Astrocyte of the spinal cord (primary cell): ENCODE results near the gene NLGN4X.

Source experiments
- DNase-seq: peaks from one replicate; pipeline ENCODE4 v3.0.0; 2011; ENCODE audit warnings: low read depth, low spot score
- H3K4me3 ChIP-seq: 2 replicates; pipeline ENCODE4 v1.5.1; 2011; ENCODE audit warnings: low read depth, mild to moderate bottlenecking, low read length, moderate library complexity
- in situ Hi-C: cut with HindIII; loops from 2 replicates; pipeline ENCODE4 v1.10.0; 2017; ENCODE audit warnings: low sequenced_read_pairs
- TF ChIP-seq, protein P1 (sequence below): IDR thresholded peaks from 2 replicates; pipeline ENCODE4 v1.5.1; 2012; ENCODE audit warnings: low read depth, mild to moderate bottlenecking, low read length, inconsistent platforms

NLGN4X gene

DNA sequence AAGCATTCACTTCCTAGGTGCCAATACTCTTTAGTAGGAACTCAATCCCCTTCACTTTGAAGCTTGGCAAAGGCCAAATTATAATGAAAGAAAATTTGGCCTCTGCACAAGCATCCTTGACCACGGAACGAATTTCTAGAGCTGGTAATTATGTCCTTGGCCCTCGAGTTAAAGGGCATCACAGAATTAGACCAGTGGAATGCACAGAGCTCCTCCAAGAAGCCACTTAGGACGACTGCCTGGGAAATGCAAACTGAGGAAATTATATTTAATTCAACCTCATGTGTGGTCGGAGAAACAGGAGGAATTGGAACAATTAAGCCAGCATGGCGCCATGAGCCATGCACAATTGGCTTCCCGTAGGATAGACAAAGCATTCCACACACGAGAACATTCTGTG is 59.3 kb downstream of the NLGN4X start:
- DNase-seq, result peak; percentile 9
- TF ChIP-seq, protein P1, sequence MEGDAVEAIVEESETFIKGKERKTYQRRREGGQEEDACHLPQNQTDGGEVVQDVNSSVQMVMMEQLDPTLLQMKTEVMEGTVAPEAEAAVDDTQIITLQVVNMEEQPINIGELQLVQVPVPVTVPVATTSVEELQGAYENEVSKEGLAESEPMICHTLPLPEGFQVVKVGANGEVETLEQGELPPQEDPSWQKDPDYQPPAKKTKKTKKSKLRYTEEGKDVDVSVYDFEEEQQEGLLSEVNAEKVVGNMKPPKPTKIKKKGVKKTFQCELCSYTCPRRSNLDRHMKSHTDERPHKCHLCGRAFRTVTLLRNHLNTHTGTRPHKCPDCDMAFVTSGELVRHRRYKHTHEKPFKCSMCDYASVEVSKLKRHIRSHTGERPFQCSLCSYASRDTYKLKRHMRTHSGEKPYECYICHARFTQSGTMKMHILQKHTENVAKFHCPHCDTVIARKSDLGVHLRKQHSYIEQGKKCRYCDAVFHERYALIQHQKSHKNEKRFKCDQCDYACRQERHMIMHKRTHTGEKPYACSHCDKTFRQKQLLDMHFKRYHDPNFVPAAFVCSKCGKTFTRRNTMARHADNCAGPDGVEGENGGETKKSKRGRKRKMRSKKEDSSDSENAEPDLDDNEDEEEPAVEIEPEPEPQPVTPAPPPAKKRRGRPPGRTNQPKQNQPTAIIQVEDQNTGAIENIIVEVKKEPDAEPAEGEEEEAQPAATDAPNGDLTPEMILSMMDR, result no peak
- in situ Hi-C loops, result no loop called here
- no peak overlapping the region for H3K4me3 ChIP-seq

DNA sequence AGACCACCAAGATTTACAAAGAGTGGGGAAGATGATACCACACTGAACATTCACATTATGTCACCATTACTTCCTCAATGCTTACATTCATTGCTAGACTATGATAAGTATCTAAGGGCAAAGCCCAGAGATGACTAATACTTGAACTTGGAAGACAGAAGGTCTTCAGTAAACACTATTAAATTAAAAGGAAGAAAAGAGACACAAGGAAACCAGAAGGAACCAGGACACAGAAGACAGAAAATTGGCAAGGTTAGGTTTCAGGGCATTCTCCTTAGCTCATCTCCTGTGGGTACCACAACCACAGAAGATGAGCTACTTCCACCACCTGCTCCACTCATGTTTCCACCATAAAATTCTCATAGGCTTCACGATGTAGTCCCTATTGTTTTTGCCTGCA is 64.9 kb downstream of the NLGN4X start:
- TF ChIP-seq, protein P1, result no peak
- DNase-seq, result peak; percentile 8
- in situ Hi-C loops, result no loop called here

DNA sequence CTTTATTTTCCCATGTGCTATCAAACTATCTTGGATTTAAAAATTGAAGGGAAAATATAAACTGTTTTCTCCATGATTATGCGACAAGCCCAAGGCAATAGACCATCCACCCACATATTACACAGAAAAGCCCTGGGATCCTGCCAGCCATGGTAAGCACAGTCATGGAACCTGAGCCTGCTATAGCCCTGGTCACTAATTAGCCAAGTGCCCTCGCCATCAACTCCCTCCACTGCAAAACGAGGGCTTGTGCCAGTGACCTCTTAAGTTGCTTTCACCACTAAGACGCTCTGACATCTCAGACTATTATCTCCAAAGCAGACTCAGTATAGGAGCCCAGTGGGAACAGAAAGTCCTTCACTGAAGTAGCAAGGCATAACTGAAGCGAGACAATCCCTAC is 69.2 kb downstream of the NLGN4X start:
- TF ChIP-seq, protein P1, result no peak
- DNase-seq, result no peak
- no peak overlapping the region for H3K4me3 ChIP-seq
- in situ Hi-C loops, result no loop called here

More for the DNA sequence above, 64.9 kb downstream of the NLGN4X start:
- no peak overlapping the region for H3K4me3 ChIP-seq

DNA sequence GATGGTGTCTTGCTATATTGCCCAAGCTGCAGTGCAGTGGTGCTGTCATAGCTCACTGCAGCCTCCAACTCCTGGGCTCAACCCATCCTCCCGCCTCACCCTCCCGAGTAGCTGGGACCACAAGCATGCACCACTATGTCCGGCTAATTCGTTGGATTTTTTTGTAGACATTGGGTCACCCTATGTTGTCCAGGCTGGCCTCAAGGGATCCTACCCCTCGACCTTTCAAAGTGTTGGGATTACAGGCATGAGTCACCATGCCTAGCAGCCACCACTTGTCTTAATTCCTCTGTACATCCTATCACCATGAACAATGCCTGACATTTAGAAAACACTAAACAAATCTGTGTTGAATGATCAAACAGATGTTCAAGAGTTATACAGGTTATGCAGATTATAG is 76.7 kb downstream of the NLGN4X start:
- DNase-seq, result no peak
- no peak overlapping the region for H3K4me3 ChIP-seq
- in situ Hi-C loops, result no loop called here
- TF ChIP-seq, protein P1, result no peak

DNA sequence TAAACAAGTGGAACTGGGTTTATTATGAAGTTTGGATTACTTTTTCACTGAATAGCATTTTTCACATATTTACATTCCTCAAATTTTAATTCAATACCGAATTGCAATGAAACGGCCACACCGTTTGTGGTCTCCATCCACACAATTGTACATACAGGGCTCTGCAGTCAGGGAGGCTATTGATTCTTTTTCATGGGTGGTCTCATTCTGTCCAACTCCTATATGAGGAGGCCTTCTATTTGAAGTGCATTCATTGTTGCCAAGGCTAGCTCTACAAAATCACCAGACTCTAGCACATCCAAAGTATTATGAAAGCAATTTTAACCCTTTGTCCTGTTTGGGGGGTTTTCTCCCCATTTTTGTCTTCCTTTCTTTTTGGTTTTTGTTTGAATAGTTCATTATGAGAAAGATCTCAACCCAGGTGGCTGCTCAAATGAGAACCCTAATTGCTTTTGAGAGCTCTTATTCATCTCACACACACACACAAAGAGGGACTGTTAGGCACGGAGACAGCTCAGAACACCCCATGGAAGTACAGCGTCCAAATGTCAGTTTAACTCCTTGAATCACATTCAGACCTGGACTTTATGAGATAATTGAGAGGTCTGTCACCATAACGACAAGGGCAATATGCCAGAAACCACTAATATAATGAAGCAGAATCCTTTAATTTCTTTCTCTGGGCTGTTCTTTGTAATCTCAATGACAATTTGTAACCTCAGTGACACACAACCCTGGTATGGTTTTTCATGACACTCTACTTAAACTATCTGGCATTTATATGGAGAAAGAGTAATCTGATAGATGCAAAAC is 79.4 kb downstream of the NLGN4X start:
- in situ Hi-C loops, result no loop called here
- TF ChIP-seq, protein P1, result no peak
- no peak overlapping the region for H3K4me3 ChIP-seq
- peak; percentile 5 for DNase-seq

DNA sequence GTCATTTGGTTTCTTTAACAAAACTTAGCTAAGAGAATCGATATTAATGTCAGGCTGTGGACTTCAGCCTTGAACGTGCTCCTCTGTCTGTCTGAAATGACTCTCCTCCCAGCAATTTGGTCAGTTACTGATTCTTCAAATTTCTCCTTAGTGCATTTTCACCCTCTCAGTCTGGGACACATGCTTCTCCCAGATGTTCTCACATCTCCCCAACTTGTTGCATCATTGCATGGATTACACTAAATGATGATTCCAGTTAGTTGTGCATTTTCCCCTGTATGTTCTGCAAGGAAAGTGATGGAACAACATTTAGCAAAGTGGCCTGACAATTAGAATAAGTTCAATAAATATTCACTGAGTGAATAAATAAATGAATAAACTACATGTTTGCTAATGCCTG is 94.4 kb downstream of the NLGN4X start:
- no peak for DNase-seq
- in situ Hi-C loops, result no loop called here
- H3K4me3 ChIP-seq, result no peak overlapping the region
- TF ChIP-seq, protein P1, result no peak
